Ascending aorta (tissue), 2 donors: ENCODE data around the gene FSHR. TPM values are rescaled to one million over a fixed set of nuclear protein-coding genes. Genes with fewer than 3 reads are reported as not detected.

Experiments used
- DNase-seq, 2 donors: peaks; one replicate each; pipeline ENCODE4 v3.0.0-alpha.2; 2019; ENCODE audit warnings: low spot score in 2 of 2
- H3K27ac ChIP-seq, 2 donors: fragments of 200-600 bp; sonication (generic); one replicate each; pipeline ENCODE4 v1.5.1; 2016 to 2017; ENCODE audit warnings: mild to moderate bottlenecking in 1 of 2
- H3K27me3 ChIP-seq: fragments of 200-600 bp; sonication (generic); one replicate; pipeline ENCODE4 v1.5.1; 2017
- H3K36me3 ChIP-seq, 2 donors: fragments of 200-600 bp; sonication (generic); one replicate each; pipeline ENCODE4 v1.5.1; 2016
- H3K4me1 ChIP-seq, 2 donors: fragments of 200-600 bp; sonication (generic); one replicate each; pipeline ENCODE4 v1.5.1; 2016 to 2017; ENCODE audit warnings: mild to moderate bottlenecking in 1 of 2
- H3K4me3 ChIP-seq, 2 donors: fragments of 200-600 bp; sonication (generic); one replicate each; pipeline ENCODE4 v1.5.1; 2016 to 2017; ENCODE audit warnings: mild to moderate bottlenecking in 1 of 2
- H3K9me3 ChIP-seq, 2 donors: fragments of 200-600 bp; sonication (generic); one replicate each; pipeline ENCODE4 v1.5.1; 2016
- intact Hi-C: fragments of 100-400 bp; cut with DNase I; formaldehyde crosslinking; loops from one replicate; pipeline ENCODE4 v1.15.1; 2023
- total RNA-seq: library from RNA; depleted of rRNA; stranded (reverse); fragments of >200 nt; gene quantifications from one replicate; pipeline ENCODE4 v1.1.0, GENCODE V29; 2016
- TF ChIP-seq, protein P1 (sequence below), 3 experiments: fragments of 200-600 bp in 2 of 3; fragments of 450-650 bp in 1 of 3; sonication (generic) in 2 of 3; IDR thresholded peaks; one replicate each; pipeline ENCODE4 v1.5.1; 2016 to 2019; ENCODE audit warnings: antibody characterized with exemption in 3 of 3, mild to moderate bottlenecking in 1 of 3, moderate library complexity in 1 of 3

FSHR gene
- total RNA-seq, 1 donor from 2014 or later = not detected

DNA sequence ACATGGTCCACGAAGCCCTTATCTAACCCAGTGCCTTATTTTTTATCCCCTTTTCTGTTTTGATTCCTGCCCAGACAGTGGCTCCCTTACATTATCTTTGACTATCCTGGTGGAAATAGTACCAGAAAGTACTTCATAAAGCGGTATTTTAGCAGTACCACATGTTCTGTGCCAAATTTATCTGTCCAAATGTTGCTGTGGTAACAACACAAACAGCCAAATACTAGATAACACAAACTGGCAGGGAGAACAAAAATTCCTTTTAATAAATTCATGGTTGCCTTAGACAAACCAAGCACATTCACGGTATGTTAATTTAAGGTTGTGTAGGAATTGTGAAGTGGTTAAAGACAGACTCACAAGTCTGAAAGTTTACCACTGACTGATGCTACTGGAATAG lies 210.9 kb downstream of the FSHR start:
- TF ChIP-seq, protein P1, sequence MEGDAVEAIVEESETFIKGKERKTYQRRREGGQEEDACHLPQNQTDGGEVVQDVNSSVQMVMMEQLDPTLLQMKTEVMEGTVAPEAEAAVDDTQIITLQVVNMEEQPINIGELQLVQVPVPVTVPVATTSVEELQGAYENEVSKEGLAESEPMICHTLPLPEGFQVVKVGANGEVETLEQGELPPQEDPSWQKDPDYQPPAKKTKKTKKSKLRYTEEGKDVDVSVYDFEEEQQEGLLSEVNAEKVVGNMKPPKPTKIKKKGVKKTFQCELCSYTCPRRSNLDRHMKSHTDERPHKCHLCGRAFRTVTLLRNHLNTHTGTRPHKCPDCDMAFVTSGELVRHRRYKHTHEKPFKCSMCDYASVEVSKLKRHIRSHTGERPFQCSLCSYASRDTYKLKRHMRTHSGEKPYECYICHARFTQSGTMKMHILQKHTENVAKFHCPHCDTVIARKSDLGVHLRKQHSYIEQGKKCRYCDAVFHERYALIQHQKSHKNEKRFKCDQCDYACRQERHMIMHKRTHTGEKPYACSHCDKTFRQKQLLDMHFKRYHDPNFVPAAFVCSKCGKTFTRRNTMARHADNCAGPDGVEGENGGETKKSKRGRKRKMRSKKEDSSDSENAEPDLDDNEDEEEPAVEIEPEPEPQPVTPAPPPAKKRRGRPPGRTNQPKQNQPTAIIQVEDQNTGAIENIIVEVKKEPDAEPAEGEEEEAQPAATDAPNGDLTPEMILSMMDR (IDR thresholded peaks at IDR 0.05) = no peak
- Histone ChIP-seq H3K27ac (no peak overlapping the region), H3K4me3 (no peak overlapping the region), H3K9me3 (no peaks in the 10 kb centered on the region), H3K4me1 (peaks cover 0 to 4% of the 10 kb centered on the region in 2 donors), H3K36me3 (no peaks in the 10 kb centered on the region), H3K27me3 (no peaks in the 10 kb centered on the region)
- intact Hi-C loops = no loop called here
- no peak for DNase-seq

DNA sequence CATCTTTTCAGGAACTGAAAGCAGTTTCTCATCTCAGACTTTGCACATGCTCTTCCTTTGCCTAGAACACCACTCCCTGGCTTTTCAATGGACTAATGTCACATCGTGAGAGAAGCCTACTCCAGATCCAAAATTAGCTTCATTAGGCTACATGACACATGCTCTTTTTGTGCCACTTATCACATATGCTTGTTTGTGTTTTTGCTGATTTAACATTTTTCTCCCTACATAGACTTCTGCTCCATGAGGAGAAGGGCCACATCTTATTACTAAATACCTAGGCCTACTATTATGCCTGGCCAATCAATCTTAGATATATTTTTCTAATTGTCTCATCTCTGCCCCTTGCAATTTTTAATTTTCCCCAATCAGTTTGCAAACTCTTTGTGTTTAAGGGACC lies 212.4 kb downstream of the FSHR start:
- intact Hi-C loops = no loop called here
- H3K4me3 ChIP-seq = no peak overlapping the region
- no peaks in the 10 kb centered on the region for H3K27me3 ChIP-seq
- H3K27ac ChIP-seq = no peak overlapping the region
- TF ChIP-seq, protein P1 (IDR thresholded peaks at IDR 0.05) = no peak
- H3K36me3 ChIP-seq = no peaks in the 10 kb centered on the region
- no peak for DNase-seq
- no peaks in the 10 kb centered on the region for H3K9me3 ChIP-seq
- no peaks in the 10 kb centered on the region for H3K4me1 ChIP-seq

DNA sequence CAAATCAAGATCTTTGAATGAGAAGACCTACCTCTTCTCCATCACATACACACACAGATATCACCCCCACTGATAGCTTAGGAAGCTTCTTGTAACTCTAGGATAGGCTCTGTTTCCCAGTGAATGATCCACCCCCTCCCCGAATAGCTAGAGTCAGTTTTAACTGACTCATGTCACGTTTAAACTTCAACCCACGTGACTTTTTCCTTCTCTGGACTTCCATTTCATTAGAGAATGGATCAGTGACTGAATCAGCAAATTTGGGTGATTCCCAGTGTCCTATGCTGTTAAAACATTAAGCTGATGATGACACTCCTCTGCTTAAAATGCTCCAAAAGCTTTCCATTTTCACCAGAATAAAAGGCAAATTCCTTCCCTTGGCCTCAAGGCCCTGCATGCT lies 212.9 kb downstream of the FSHR start:
- DNase-seq = no peak
- intact Hi-C loops = no loop called here
- Histone ChIP-seq H3K36me3 (no peaks in the 10 kb centered on the region), H3K4me1 (no peaks in the 10 kb centered on the region), H3K4me3 (no peak overlapping the region), H3K27me3 (no peaks in the 10 kb centered on the region), H3K9me3 (no peaks in the 10 kb centered on the region), H3K27ac (no peak overlapping the region)
- TF ChIP-seq, protein P1 (IDR thresholded peaks at IDR 0.05) = no peak

DNA sequence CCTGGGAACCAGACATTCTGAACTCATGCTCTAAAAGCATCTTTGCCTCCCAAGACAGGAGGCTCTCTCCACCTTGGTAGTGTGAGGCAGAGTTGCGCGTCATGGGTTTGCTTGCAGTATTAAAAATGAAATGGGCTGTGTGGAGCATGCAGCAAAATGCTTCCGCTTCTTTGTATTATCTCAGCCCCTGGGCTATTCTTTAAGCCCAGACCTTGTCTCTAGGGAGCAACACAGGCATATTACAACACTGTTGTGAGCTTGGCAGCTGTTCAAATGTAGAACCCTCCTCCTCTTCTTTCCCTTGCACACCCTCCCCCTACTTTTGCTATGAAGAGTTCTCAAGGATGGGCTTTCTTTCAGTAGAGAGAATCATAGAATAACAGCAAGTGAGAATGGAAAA lies 213.7 kb downstream of the FSHR start:
- intact Hi-C loops = no loop called here

DNA sequence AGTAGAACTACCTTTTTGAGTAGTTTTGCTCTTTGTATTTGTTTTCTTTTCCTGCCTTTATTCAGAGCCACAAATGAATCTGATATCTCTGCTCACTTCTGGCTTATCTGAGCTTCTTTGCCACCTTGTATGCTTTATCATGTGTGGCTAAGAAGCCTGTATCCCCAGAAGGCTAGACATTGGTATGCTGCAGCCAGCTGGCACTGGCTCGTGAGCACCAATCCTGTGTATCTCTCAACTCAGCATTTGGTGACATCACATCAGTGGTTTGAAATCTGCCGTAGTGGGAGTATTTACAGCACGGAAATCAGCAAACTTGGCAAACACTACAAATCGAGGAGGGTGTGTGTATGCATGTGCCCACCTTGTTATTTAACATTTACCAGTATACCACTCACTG lies 215.1 kb downstream of the FSHR start:
- Histone ChIP-seq H3K4me3 (no peak overlapping the region), H3K27ac (no peak overlapping the region), H3K9me3 (no peaks in the 10 kb centered on the region), H3K4me1 (no peaks in the 10 kb centered on the region), H3K27me3 (no peaks in the 10 kb centered on the region), H3K36me3 (no peaks in the 10 kb centered on the region)
- TF ChIP-seq, protein P1 (IDR thresholded peaks at IDR 0.05) = no peak
- DNase-seq = no peak
- intact Hi-C loops = no loop called here

More for the DNA sequence above, 213.7 kb downstream of the FSHR start:
- H3K4me1 ChIP-seq = no peaks in the 10 kb centered on the region
- no peaks in the 10 kb centered on the region for H3K36me3 ChIP-seq
- H3K9me3 ChIP-seq = no peaks in the 10 kb centered on the region
- H3K27me3 ChIP-seq = no peaks in the 10 kb centered on the region
- H3K4me3 ChIP-seq = no peak overlapping the region
- TF ChIP-seq, protein P1 (IDR thresholded peaks at IDR 0.05) = no peak
- DNase-seq = no peak
- no peak overlapping the region for H3K27ac ChIP-seq

DNA sequence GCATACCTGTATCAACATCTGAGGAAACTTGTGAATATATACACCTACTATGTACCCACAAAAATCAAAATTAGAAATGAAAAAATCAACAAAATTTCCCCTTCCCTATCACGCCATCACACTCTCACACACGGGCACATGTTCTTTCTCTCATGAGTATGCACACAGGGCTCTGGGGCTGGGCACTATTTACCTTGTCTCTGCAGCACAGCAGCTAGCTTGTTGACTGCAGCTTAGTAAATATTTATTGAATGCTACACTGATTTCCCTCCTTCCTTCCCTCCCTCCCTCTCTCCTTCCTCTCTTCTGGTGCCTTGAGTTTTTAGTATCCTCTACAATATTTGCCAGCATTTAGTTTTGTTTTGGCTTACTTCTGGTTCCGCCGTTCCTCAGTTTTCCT lies 216.1 kb downstream of the FSHR start:
- no peaks in the 10 kb centered on the region for H3K4me1 ChIP-seq
- no peak for DNase-seq
- no peaks in the 10 kb centered on the region for H3K9me3 ChIP-seq
- no peaks in the 10 kb centered on the region for H3K27me3 ChIP-seq
- no peak overlapping the region for H3K4me3 ChIP-seq
- intact Hi-C loops = no loop called here
- TF ChIP-seq, protein P1 (IDR thresholded peaks at IDR 0.05) = no peak
- H3K36me3 ChIP-seq = no peaks in the 10 kb centered on the region
- no peak overlapping the region for H3K27ac ChIP-seq
